H1 (cell line): ENCODE data around the gene FRMD6.

Experiments used
- EZH2 ChIP-seq: fragments of 200-600 bp; sonication (generic); IDR thresholded peaks from 2 replicates; pipeline ENCODE4 v1.7.1; 2012; ENCODE audit warnings: low read depth, mild to moderate bottlenecking, moderate library complexity, low read length, inconsistent platforms; ENCODE audit not compliant: severe bottlenecking
- JUND ChIP-seq: IDR thresholded peaks from 2 replicates; pipeline ENCODE4 v1.6.1; 2011; ENCODE audit warnings: mild to moderate bottlenecking, improper control_type of control experiment, low read length
- TF ChIP-seq, protein P1 (sequence below), 3 experiments: IDR thresholded peaks; 1 replicate in 2 of 3; 2 replicates in 1 of 3; pipeline versions ENCODE4 v1.5.1 to v1.6.1; 2011; ENCODE audit warnings: low read length in 3 of 3, mild to moderate bottlenecking in 3 of 3, inconsistent platforms in 2 of 3, low read depth in 1 of 3, moderate library complexity in 1 of 3; ENCODE audit not compliant: insufficient read depth in 1 of 3; ENCODE audit errors: control extremely low read depth in 1 of 3

- TF ChIP-seq EZH2 (no peak), JUND (no peak)
- TF ChIP-seq, protein P1, sequence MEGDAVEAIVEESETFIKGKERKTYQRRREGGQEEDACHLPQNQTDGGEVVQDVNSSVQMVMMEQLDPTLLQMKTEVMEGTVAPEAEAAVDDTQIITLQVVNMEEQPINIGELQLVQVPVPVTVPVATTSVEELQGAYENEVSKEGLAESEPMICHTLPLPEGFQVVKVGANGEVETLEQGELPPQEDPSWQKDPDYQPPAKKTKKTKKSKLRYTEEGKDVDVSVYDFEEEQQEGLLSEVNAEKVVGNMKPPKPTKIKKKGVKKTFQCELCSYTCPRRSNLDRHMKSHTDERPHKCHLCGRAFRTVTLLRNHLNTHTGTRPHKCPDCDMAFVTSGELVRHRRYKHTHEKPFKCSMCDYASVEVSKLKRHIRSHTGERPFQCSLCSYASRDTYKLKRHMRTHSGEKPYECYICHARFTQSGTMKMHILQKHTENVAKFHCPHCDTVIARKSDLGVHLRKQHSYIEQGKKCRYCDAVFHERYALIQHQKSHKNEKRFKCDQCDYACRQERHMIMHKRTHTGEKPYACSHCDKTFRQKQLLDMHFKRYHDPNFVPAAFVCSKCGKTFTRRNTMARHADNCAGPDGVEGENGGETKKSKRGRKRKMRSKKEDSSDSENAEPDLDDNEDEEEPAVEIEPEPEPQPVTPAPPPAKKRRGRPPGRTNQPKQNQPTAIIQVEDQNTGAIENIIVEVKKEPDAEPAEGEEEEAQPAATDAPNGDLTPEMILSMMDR (IDR thresholded peaks at IDR 0.05; ENCODE audit: control extremely low read depth in 1 of 3, insufficient read depth in 1 of 3, low read depth in 1 of 3, low read length in 3 of 3): no peak
Measured at GRCh38 chr14:51628238-51628637, 23.5 kb upstream of the FRMD6 start.
